HG02798 (cell line): ENCODE results near the gene GLCCI1.
"Not testable (repeated sequence)": the region's sequence is repeated elsewhere in the genome, so short reads cannot be mapped to it uniquely, and the experiment has no call there.

Source experiments
- ATAC-seq: cut with Tn5 transposase; IDR thresholded peaks from one replicate; pipeline ENCODE4 v1.9.1; 2021; ENCODE audit warnings: mild to moderate bottlenecking; ENCODE audit not compliant: unreplicated experiment, poor library complexity

GLCCI1 gene

DNA sequence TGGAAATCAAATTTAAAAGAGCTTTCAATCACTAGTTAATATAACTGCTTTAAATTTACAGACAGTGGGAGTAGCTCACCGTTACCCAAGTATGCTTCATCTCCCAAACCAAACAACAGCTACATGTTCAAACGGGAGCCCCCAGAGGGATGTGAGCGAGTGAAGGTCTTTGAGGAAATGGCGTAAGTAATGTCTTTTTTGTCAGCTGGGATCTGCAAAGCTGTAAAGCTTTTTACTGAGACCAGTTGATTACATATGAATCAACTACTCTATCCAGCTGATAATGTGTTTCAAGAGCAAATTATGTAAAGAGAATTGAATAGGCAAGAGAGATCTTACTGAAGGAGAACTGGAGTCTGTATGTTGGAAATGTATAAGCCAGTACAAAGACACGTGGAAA is 116.2 kb downstream of the GLCCI1 start:
- ATAC-seq, result no peak

GRCh38 chr7:8085420-8085819 is 116.8 kb downstream of the GLCCI1 start:
- no peak for ATAC-seq

GRCh38 chr7:8086239-8086638 is 117.6 kb downstream of the GLCCI1 start:
- no peak for ATAC-seq

DNA sequence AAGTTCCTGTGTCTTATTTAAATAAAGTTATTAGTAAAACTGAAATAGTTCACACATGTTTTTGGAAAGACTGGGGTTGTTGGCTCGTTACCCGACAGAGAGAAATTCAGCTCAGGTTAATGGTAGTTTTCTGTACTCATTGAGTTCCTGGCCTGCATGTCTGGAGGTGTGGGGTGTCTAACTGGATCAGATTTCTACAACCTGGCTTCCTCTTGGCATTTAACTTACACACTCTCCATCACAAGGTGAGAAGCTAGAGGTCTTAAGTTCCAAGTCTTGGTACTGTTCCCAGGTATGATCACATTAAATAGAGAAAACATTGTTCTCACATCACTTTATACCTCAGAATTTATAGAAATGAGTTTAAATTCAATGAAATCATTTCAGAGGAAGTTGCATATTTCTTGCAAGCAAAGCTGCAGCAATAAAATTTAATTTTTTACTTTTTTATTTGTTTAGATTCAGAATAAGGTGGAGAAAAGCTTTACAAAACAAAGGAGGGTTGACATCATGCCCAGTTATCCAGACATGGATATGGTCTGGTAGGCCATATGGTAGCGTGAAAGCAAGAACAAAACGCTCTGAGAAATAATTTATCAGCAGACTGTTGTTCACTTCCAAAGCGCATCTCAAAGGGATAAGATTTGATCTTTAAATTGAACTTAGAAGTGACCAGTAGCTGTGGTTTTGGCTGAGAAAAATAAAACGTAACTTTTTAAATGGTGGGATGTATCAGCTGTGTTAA is 120.6 kb downstream of the GLCCI1 start:
- ATAC-seq, result no peak

GRCh38 chr7:8092140-8092539 is 123.5 kb downstream of the GLCCI1 start:
- no peak for ATAC-seq

- ATAC-seq, result no peak
These were observed 125.9 kb downstream of the GLCCI1 start for GRCh38 chr7:8094164-8095140.

DNA sequence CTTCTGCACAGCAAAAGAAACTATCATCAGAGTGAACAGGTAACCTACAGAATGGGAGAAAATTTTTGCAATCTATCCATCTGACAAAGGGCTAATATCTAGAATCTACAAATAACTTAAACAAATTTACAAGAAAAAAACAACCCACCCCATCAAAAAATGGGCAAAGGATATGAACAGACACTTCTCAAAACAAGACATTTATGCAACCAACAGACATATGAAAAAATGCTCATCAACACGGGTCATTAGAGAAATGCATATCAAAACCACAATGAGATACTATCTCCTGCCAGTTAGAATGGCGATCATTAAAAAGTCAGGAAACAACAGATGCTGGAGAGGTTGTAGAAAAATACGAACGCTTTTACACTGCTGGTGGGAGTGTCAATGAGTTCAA is 132.7 kb downstream of the GLCCI1 start:
- ATAC-seq, result not testable (repeated sequence)

DNA sequence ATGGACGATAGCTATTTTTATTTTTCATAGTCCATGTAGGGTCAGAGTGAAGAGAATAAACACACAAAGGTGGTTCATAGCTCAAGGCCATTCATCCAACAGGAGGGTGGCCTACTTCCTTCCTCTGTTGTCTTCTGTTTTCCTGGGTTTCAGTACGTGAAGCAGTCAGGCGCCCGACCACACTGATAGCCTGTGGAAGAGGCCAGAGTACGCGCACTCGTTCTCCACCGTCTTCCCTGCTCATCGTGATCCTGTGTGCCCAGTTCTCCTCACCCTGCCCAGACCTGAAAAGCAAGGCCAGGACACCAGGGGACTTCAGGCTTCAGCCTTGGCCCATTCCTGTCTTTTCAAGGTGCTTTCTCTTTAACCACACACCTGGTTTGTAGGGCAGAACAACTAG is 134.7 kb downstream of the GLCCI1 start:
- no peak for ATAC-seq

DNA sequence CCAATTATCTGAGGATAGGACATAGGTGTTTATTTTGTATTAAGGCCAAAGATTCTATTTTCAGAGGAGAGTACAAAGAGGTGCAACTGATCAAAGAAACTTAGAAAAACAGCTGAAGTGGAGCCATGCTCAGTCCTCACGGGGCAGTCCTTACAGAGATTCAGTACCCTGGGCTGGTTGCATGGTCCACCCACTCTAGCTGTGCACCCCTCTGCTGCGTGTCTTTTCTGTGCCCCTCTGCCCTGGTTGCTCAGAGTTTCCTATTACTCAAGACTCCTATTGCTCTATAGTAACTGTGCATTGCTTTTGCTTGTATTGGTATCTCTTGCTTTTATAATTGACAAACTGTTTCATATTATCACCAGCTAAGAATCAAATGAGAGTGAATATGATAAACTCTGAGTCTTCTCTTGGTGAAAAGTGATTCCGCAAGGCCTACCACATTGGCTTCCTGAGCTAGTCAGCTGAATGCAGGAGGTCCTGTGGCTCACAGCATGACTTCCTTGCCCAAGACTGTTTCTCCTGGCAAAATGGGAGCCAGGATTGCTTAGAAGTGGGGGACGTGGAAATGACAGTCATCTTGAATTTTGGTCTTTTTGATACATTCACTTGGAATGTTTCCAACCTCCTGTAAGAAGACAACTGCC is 137.0 kb downstream of the GLCCI1 start:
- ATAC-seq, result no peak

- no peak for ATAC-seq
These were observed 140.8 kb downstream of the GLCCI1 start for GRCh38 chr7:8109196-8110022.

- no peak for ATAC-seq
These were observed 142.8 kb downstream of the GLCCI1 start for GRCh38 chr7:8111282-8111960.

DNA sequence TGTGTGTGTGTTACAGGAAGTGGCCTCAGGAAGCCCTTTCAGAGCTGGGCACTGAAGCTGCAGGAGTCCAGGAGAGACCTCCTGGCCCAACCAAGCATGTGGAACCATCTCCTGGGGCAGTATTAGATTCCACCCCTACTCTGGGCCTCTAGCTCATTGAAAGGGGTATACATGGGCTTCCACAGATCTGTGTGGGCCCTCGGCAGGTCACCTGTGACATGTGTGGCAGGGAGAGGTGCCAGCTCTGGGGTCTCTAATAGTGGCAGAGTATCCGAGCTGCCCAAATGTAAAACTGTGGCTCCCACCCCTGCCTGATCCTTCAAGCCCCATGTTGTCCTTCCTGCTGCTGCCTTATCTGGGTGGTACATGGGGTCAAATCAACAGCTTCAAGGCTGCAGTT is 144.1 kb downstream of the GLCCI1 start:
- ATAC-seq, result no peak

GRCh38 chr7:8113184-8113583 is 144.6 kb downstream of the GLCCI1 start:
- no peak for ATAC-seq

- ATAC-seq, result peak; percentile 38
These were observed 145.6 kb downstream of the GLCCI1 start for GRCh38 chr7:8114175-8114574.

DNA sequence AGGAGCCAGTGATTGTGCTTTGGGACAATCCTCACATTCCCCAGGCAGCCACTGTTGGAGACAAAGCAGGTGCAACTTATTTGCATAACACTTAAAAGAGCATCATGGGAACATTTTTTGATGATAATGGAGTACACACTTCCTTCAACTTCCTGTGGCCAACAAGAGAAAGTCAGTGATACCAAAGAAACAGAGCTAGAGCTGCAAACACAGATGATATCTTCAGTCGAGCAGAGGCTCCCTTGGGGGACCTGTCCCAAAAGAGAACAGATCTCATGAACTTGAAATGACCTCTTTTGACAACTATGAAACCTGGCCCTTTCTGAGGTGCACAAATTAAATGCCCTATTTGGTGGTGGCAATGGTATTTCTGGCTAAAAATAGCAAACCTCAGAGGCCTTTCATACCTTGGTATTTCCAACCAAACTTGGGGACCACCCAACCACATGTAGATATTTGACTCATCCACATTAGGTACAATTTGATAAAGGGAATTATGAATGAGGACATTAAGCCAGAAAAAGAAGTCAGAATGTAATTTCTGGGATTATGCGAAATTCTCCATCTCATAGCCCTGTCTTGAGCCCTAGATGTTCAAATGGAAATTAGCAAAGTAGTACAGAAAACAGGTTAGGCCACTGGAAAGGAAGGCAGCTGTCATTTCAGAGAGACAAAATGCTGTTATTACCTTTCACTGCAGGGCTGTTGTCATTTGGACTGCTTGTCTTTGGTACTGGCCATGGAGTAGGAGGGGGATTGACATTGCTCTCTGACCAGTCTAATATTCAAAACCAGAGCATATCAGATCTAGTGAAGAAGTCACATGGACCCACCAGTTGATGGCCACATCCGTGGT is 147.2 kb downstream of the GLCCI1 start:
- ATAC-seq, result peak; percentile 85

DNA sequence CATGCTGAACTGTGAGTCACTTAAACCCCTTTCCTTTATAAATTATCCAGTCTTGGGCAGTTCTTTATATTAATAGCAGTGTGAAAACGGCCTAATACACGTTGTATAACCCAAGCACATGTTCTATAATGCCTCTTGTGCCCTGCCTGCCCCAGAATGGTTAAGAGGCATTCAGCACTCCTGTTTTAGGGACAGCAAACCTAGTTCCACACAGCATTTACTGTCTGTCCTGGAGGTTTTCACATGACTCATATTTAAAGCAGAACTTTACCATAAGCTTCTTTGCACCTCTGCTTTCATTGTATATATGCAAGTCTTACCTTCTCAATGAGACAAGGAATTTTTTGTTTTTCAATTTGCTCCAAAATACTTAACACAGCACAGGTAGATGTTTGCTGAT is 148.6 kb downstream of the GLCCI1 start:
- ATAC-seq, result no peak

GRCh38 chr7:8119262-8119661 is 150.7 kb downstream of the GLCCI1 start:
- ATAC-seq, result no peak

DNA sequence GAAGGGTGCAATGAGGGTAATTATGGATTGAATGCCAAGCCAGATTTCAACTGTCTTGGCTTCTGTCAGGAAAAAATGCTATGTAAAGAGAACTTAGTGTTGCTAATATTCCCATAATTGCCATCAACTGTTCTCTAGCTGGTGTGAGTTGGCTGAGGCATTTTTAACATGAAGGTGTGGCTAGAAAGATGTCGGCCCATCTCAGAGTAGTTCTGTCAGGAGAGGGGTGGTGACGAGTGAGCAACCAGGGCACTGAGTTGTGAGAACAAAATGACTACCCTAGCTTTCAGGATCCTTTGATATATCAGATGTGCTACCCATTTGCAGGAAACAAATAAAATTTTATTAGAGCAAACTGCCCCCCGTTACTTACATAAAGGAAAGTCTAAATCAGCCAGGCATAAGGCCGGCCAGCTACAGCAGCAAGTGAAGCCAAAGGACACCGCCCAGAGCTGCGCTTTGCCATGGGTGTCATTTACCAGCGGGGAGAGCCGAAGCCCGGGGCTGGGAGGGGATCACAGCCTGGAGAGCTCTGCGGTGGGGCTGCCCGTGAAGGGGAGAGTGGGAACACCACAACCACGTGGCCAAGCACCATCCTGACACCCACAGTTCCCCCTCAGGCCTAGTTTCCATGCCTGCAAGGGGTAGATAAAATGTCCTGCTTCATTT is 151.9 kb downstream of the GLCCI1 start:
- no peak for ATAC-seq
